Stomach (tissue), 9 donors: ENCODE measurements around the gene METAP1. TPM values are rescaled to one million over a fixed set of nuclear protein-coding genes. Genes with fewer than 3 reads are reported as not detected.
"Not testable (repeated sequence)": the region's sequence is repeated elsewhere in the genome, so short reads cannot be mapped to it uniquely, and the experiment has no call there.

ENCODE experiments used
- DNase-seq, 2 donors: peaks; one replicate each; pipeline versions ENCODE4 v3.0.0 to v3.0.0-alpha.2; 2013 to 2019
- H3K27ac ChIP-seq, 5 donors: fragments of 200-600 bp in 4 of 5; sonication (generic) in 4 of 5; one replicate each; pipeline ENCODE4 v1.5.1; 2013 to 2019; ENCODE audit warnings: mild to moderate bottlenecking in 1 of 5, moderate library complexity in 1 of 5
- H3K27me3 ChIP-seq, 3 donors: fragments of 200-600 bp; sonication (generic); one replicate each; pipeline ENCODE4 v1.5.1; 2017 to 2019; ENCODE audit warnings: mixed run types in 1 of 3
- H3K36me3 ChIP-seq, 4 donors: fragments of 200-600 bp; sonication (generic); 1 replicate in 3 of 4; 2 replicates in 1 of 4; pipeline ENCODE4 v1.5.1; 2016 to 2019
- H3K4me1 ChIP-seq, 4 donors: fragments of 200-600 bp; sonication (generic); one replicate each; pipeline ENCODE4 v1.5.1; 2016 to 2019
- H3K4me3 ChIP-seq, 4 donors: fragments of 200-600 bp; sonication (generic) in 3 of 4; one replicate each; pipeline ENCODE4 v1.5.1; 2016 to 2019; ENCODE audit warnings: mild to moderate bottlenecking in 1 of 4
- H3K9me3 ChIP-seq, 4 donors: fragments of 200-600 bp; sonication (generic); one replicate each; pipeline ENCODE4 v1.5.1; 2016 to 2019
- EP300 ChIP-seq: sonication (generic); formaldehyde crosslinking; IDR thresholded peaks from one replicate; pipeline ENCODE4 v1.6.1; 2017; ENCODE audit warnings: antibody characterized with exemption
- POLR2A ChIP-seq, 4 donors: fragments of 450-650 bp; IDR thresholded peaks; one replicate each; pipeline ENCODE4 v1.6.1; 2016; ENCODE audit warnings: antibody characterized with exemption in 4 of 4, control low read depth in 2 of 4, mild to moderate bottlenecking in 1 of 4, moderate library complexity in 1 of 4
- POLR2AphosphoS5 ChIP-seq, 3 donors: sonication (generic); formaldehyde crosslinking; IDR thresholded peaks; one replicate each; pipeline ENCODE4 v1.6.1; 2016; ENCODE audit warnings: antibody characterized with exemption in 3 of 3
- WGBS, 5 donors: extraction: QIAGEN DNeasy Blood & Tissue Kit in 3 of 5; methylation state at CpG; one replicate each; pipeline versions ENCODE4 v1.1.5 to v1.1.7; 2013 to 2018; 5-methylcytosine and 5-hydroxymethylcytosine counted together
- intact Hi-C: fragments of 100-400 bp; cut with DNase I; formaldehyde crosslinking; loops from one replicate; pipeline ENCODE4 v1.15.1; 2023; ENCODE audit warnings: low total_unique reads
- polyA plus RNA-seq, 3 donors: library from polyadenylated mRNA; stranded (reverse); fragments of 200-250 nt; gene quantifications; one replicate each; pipeline ENCODE4 v1.2.3, GENCODE V29; 2013
- total RNA-seq, 5 donors: library from RNA; depleted of rRNA; stranded (reverse); fragments of >200 nt; gene quantifications; one replicate each; pipeline versions ENCODE4 v1.1.0 to v1.2.3, GENCODE V29; 2014 to 2016
- TF ChIP-seq, protein P1 (sequence below), 7 experiments: fragments of 450-650 bp in 4 of 7; fragments of 200-600 bp in 3 of 7; sonication (generic) in 3 of 7; IDR thresholded peaks; one replicate each; pipeline ENCODE4 v1.5.1; 2016 to 2019; ENCODE audit warnings: antibody characterized with exemption in 7 of 7, control low read depth in 2 of 7, mild to moderate bottlenecking in 1 of 7
- donor health status: healthy with polysubstance abuse.
- donor health status: Bipolar disorder and iron deficiency.
- donor health status: healthy.

Gene METAP1
- total and polyA plus RNA-seq, 8 donors: 1.8 to 64.3 (median 32.3) TPM

DNA sequence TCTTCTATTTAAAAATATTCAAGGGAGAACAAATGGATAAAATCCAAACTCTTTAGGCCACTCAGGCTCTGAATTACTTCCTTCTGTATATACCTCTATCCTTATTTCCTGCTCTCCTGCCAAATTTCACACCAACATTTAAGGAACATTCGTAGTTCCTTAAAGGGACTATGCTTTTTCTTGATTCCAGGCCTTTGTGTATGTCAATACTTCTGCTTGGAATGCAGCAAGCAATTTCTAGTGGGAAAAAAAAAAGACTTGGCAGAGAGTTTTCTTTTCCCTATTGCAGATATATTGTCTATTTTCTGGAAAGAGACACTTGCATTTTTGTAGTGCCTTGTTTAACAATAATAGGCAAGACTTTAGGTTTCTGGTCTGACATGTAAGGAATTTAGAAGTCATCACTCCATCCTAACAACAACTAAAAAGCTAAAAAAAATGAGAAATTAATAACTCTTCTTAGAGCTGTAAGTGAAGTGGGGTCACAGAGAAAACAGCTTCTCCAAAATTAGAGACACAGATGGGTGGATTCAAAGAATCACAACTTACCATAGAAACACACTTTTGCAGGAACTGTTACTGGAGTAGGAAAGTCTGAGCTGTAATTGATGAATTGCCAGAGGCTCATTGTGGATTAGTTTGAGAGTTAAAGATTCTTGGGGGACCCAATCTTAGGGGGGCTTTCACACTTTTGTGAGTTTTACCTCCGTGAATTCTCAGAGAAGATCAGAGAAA, 95.1 kb downstream of the METAP1 start:
- peaks cover 11 to 43% (median 29%) of the 10 kb centered on the region in 4 donors for H3K4me1 ChIP-seq
- H3K9me3 ChIP-seq: no peaks in the 10 kb centered on the region
- H3K27ac ChIP-seq: peak overlapping the region in 1 of 5 donors; percentile 16
- TF ChIP-seq POLR2AphosphoS5 (IDR thresholded peaks at IDR 0.05) (no peak), EP300 (no peak), POLR2A (IDR thresholded peaks at IDR 0.05) (no peak)
- TF ChIP-seq, protein P1, sequence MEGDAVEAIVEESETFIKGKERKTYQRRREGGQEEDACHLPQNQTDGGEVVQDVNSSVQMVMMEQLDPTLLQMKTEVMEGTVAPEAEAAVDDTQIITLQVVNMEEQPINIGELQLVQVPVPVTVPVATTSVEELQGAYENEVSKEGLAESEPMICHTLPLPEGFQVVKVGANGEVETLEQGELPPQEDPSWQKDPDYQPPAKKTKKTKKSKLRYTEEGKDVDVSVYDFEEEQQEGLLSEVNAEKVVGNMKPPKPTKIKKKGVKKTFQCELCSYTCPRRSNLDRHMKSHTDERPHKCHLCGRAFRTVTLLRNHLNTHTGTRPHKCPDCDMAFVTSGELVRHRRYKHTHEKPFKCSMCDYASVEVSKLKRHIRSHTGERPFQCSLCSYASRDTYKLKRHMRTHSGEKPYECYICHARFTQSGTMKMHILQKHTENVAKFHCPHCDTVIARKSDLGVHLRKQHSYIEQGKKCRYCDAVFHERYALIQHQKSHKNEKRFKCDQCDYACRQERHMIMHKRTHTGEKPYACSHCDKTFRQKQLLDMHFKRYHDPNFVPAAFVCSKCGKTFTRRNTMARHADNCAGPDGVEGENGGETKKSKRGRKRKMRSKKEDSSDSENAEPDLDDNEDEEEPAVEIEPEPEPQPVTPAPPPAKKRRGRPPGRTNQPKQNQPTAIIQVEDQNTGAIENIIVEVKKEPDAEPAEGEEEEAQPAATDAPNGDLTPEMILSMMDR (IDR thresholded peaks at IDR 0.05): no peak
- intact Hi-C loops: no loop called here
- no peaks in the 10 kb centered on the region for H3K27me3 ChIP-seq
- DNase-seq: peak in 1 of 2 donors; percentile 31
- H3K4me3 ChIP-seq: peak overlapping the region in 2 of 4 donors; percentile 75 to 83
- H3K36me3 ChIP-seq: peaks cover 0 to 1% (median under 1%) of the 10 kb centered on the region in 4 donors
- 65 to 81% (median 69%) methylated on average over 2 of the region's 2 CpGs for WGBS, 5 donors

DNA sequence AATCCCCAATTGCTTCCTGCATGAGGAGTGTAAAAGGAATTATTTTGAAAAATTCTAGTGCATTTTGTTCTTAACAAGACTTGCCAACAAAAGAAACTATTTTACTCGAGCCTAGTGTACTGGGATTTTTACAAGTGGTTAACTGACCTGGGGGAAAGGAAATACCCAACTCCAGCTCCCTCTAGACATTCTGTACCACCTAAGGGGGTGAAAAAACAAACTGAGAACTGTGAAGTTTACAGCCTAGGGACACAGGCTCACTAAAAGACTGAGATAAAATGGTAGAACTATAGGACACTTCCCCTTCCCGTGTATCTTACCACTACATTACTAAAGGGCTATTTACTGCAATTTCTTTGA, 95.7 kb downstream of the METAP1 start:
- Histone ChIP-seq H3K9me3 (no peaks in the 10 kb centered on the region), H3K4me1 (peaks cover 11 to 38% (median 25%) of the 10 kb centered on the region in 4 donors), H3K27me3 (no peaks in the 10 kb centered on the region), H3K27ac (no peak overlapping the region), H3K36me3 (no peaks in the 10 kb centered on the region), H3K4me3 (no peak overlapping the region)
- 46 to 60% (median 55%) methylated on average over 2 of the region's 2 CpGs for WGBS, 5 donors
- DNase-seq: no peak
- intact Hi-C loops: no loop called here
- no peak for TF ChIP-seq POLR2A (IDR thresholded peaks at IDR 0.05)
- TF ChIP-seq POLR2AphosphoS5 (IDR thresholded peaks at IDR 0.05): no peak
- no peak for TF ChIP-seq EP300
- TF ChIP-seq, protein P1 (IDR thresholded peaks at IDR 0.05): no peak

DNA sequence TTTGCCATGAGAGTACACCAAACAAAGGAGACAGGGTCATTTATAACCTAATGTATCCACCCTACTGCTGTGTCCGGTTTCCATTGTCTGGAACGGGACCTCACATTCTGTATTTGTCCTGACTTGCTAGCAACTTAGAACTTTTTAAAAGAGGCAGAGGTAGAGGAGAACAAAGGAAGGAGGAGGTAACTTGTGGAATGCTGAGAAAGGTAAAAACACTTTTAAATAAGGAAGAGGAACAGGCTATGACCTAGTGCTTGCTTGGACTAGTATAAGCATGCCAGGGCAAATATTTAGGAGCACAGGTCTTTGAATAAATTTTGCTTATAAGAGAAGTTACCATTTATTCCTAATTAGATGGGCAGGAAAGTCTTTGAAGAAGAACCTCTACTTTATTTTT, 96.3 kb downstream of the METAP1 start:
- H3K36me3 ChIP-seq, H3K9me3 ChIP-seq, H3K27ac ChIP-seq, H3K4me3 ChIP-seq, intact Hi-C loops, H3K27me3 ChIP-seq, DNase-seq: not testable (repeated sequence)
- peaks cover 11 to 32% (median 19%) of the 10 kb centered on the region in 4 donors for H3K4me1 ChIP-seq
- 74 to 90% (median 81%) methylated on average over 2 of the region's 2 CpGs for WGBS, 5 donors

DNA sequence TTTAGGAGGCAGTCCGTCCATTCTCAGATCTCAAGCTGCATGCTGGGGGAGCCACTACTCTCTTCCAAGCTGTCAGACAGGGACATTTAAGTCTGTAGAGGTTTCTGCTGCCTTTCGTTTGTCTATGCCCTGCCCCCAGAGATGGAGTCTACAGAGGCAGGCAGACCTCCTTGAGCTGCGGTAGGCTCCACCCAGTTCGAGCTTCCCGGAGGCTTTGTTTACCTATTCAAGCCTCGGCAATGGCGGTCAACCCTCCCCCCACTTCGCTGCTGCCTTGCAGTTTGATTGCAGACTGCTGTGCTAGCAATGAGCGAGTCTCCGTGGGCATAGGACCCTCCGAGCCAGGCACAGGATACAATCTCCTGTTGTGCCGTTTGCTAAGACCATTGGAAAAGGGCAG, 103.8 kb downstream of the METAP1 start:
- DNase-seq: no peak
- Histone ChIP-seq H3K27me3 (no peaks in the 10 kb centered on the region), H3K36me3 (no peaks in the 10 kb centered on the region), H3K4me3 (no peak overlapping the region), H3K9me3 (no peaks in the 10 kb centered on the region), H3K27ac (no peak overlapping the region), H3K4me1 (no peaks in the 10 kb centered on the region)
- TF ChIP-seq POLR2AphosphoS5 (IDR thresholded peaks at IDR 0.05): no peak
- intact Hi-C loops: no loop called here
- 82 to 97% (median 90%) methylated on average over 11 to 12 of the region's 12 CpGs for whole genome bisulfite sequencing, 5 donors

DNA sequence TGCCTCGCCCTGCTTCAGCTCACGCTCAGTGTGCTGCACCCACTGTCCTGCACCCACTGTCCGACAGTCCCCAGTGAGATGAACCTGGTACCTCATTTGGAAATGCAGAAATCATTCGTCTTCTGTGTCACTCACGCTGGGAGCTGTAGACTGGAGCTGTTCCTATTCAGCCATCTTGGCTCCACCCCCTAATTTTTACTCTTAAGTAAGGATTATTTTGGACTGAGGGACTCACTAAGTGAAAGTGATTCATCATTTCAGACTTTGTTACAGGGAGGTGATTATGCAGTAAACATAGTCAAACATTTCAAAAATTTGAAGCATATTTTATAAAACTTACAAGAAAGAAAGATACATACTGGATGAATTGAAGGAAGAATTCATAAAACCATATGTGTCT, 104.3 kb downstream of the METAP1 start:
- H3K9me3 ChIP-seq, DNase-seq, H3K4me1 ChIP-seq, H3K27ac ChIP-seq, H3K4me3 ChIP-seq, H3K27me3 ChIP-seq, intact Hi-C loops, H3K36me3 ChIP-seq: not testable (repeated sequence)
- 74 to 98% (median 84%) methylated on average over 5 of the region's 5 CpGs for WGBS, 5 donors

DNA sequence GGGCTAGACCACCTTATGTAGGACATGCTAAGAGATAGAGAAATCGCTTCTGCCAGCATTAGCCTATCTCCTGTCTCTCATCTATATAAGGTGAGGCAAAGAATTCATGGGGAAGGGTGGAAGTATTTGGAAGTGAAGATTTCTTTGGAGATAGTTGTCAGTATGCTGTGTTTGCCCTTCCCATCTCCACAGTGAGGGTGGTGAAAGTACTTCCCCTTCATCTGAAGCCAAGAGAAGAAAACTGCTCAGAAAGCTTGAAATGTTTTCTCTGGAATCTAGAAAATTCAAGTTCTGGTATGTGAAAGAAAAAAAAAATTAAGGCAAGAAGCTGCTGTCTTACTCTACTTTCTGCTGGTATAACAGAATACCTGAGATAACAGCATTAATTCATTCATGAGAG, 105.4 kb downstream of the METAP1 start:
- intact Hi-C loops: no loop called here
- 89 to 100% (median 96%) methylated on average over 1 of the region's 1 CpG for WGBS, 5 donors
- no peak for DNase-seq

More for the DNA sequence above, 105.4 kb downstream of the METAP1 start:
- Histone ChIP-seq H3K27ac (no peak overlapping the region), H3K4me1 (no peaks in the 10 kb centered on the region), H3K36me3 (no peaks in the 10 kb centered on the region), H3K4me3 (no peak overlapping the region), H3K9me3 (no peaks in the 10 kb centered on the region), H3K27me3 (no peaks in the 10 kb centered on the region)
- TF ChIP-seq POLR2A (IDR thresholded peaks at IDR 0.05) (no peak), POLR2AphosphoS5 (IDR thresholded peaks at IDR 0.05) (no peak), EP300 (no peak)
- TF ChIP-seq, protein P1 (IDR thresholded peaks at IDR 0.05): no peak
